GM12892 (cell line): ENCODE data around the gene TKFC.

Source experiments
- DNase-seq: peaks from one replicate; pipeline ENCODE4 v3.0.0; 2011; ENCODE audit not compliant: insufficient read length
- FAIRE-seq: peaks from 2 replicates; lab custom pipeline; 2011; peaks lifted over from hg19 to GRCh38; lab: Jason Lieb, UNC
- POLR2A ChIP-seq: IDR thresholded peaks from 2 replicates; pipeline ENCODE4 v1.6.1; 2011; ENCODE audit warnings: low read depth, low read length, control low read depth
- POLR2AphosphoS5 ChIP-seq: IDR thresholded peaks from 2 replicates; pipeline ENCODE4 v1.6.1; 2011; ENCODE audit warnings: low read depth, low read length, control low read depth
- TAF1 ChIP-seq: IDR thresholded peaks from 2 replicates; pipeline ENCODE4 v1.6.1; 2011; ENCODE audit warnings: low read depth, mild to moderate bottlenecking, control low read depth, low read length, borderline replicate concordance

The TKFC gene

GRCh38 chr11:61327669-61328071 lies 5.4 kb upstream of the TKFC start:
- DNase-seq (no peak), FAIRE-seq (no peak)
- no peak for TF ChIP-seq POLR2A
- TF ChIP-seq POLR2AphosphoS5 = no peak
- no peak for TF ChIP-seq TAF1

DNA sequence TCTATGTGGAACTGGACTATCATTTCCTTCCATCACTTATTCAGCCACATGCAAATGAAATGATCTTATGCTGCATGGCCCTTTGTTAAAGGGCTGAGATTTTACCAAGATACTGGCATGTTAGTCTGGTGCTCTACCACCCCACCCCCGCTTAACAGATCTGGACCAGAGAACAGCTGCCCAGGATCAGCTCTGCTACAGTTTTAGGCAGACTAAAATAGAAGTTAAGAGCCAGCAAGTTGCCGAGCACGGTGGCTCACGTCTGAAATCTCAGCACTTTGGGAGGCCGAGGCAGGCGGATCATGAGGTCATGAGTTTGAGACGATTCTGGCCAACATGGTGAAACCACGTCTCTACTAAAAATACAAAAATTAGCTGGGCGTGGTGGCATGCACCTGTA lies 4.7 kb upstream of the TKFC start:
- FAIRE-seq (no peak), DNase-seq (no peak)
- TF ChIP-seq TAF1 (no peak), POLR2AphosphoS5 (no peak), POLR2A (no peak)

DNA sequence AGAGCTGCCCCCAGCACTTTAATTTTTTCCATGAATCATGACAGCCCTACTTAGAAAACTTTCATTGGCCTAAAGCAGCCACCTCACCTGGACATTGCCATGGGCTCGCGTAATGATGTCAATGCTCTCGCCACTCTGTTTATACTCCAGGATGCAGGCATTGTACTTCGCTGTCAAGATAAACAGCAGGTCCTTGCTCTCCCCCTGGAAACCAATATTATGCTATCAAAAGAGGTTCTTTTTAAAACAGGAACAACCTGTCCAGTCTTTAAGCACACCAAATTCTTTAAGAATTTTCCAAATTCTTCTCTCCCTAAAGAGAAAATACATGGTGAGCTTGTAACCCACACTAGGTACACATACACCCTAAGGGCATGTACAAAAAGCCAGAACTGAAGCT lies 3.2 kb upstream of the TKFC start:
- no peak for DNase-seq

GRCh38 chr11:61331651-61332050 lies 1.4 kb upstream of the TKFC start:
- no peak for TF ChIP-seq POLR2AphosphoS5
- TF ChIP-seq POLR2A = no peak
- TF ChIP-seq TAF1 = no peak
- no peak for DNase-seq
- FAIRE-seq = no peak

More for the DNA sequence above, 3.2 kb upstream of the TKFC start:
- no peak for TF ChIP-seq TAF1
- no peak for FAIRE-seq

DNA sequence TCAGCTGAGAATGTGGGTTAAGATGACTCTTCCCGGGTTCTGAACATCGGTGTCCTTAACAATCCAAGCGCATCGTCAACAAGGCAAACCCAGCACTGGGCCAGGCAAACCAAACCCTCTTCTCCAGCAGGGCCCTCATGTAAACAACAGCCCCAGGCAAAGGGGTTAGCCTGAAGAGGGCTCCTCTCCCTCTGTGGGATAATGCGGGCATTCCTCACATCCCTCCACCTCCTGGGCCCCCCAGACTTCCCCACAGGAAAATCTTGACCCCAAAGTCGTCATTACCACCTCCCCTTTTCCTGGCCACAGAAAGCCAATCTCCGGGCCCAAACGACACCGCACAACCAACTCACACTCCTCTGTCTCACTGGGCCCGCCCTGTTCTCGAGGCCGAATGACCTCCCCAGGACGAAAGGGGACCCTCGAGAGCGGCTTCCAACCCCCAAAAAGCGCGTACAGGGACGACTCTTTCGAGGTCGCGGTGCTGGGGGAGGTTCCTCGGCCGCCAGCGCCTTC lies 689 bp upstream of the TKFC start:
- DNase-seq = no peak
- FAIRE-seq = no peak

GRCh38 chr11:61333550-61334433 lies 764 bp downstream of the TKFC start:
- DNase-seq = no peak
- peak; percentile 57 for FAIRE-seq
- no peak for TF ChIP-seq POLR2AphosphoS5
- no peak for TF ChIP-seq TAF1
- TF ChIP-seq POLR2A = no peak

More for the DNA sequence above, 689 bp upstream of the TKFC start:
- no peak for TF ChIP-seq TAF1
- TF ChIP-seq POLR2AphosphoS5 = no peak
- no peak for TF ChIP-seq POLR2A

DNA sequence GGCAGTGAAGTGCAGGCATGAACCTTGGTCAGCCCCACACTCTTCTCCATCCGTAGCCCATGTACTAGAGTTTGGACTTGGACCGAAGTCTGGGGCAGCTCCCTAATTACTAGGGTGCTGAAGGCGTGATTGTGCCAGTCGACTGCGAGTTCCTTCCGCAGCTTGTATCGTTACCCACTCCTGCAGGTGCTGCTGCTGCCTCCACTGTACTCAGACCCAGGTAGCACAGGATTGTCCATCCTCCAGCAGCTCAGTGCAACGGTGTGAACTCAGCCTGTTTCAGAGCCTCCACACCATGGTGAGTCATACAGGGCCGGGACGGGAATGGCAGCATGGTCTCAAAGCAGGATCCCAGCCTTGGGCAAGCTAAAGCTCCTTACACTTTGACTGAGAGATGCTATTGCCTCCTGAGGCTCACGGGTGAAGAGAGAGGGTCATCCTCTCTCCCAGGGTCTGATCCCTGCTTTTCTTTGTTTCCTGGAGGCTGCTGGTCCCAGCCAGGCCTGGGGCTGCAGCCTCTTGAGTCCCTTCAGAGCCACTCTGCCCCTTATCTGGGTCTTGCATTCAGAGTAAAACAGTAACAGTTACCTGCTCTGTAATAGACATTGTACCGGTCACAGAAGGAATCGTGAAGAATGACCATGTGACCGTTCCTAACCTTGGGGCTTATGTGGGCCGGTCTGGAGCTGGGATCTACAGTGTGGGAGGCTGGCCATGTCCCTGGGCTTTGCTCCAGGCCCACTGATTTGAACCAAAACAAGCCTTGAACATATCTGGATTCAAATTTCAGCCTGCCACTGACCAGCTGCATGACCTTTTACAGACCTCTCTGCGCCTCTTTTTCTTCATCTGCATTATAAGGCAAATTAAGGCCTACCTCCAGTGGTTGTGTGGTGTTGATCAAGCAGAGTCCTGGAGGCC lies 1.7 kb downstream of the TKFC start:
- no peak for TF ChIP-seq POLR2AphosphoS5
- no peak for TF ChIP-seq TAF1
- no peak for TF ChIP-seq POLR2A
- DNase-seq (no peak), FAIRE-seq (no peak)

- FAIRE-seq = no peak
- DNase-seq = no peak
- no peak for TF ChIP-seq TAF1
- no peak for TF ChIP-seq POLR2A
- no peak for TF ChIP-seq POLR2AphosphoS5
Measured at GRCh38 chr11:61335355-61335710, 2.3 kb downstream of the TKFC start.

GRCh38 chr11:61336171-61336935 lies 3.3 kb downstream of the TKFC start:
- DNase-seq = peak; percentile 94
- TF ChIP-seq POLR2AphosphoS5 (no peak), POLR2A (no peak), TAF1 (no peak)
- peak; percentile 71 for FAIRE-seq

GRCh38 chr11:61337706-61338470 lies 4.9 kb downstream of the TKFC start:
- FAIRE-seq (no peak), DNase-seq (no peak)
- no peak for TF ChIP-seq POLR2AphosphoS5
- no peak for TF ChIP-seq TAF1
- no peak for TF ChIP-seq POLR2A
